Mesothelial cell of epicardium (in vitro differentiated cells): ENCODE data around the gene HCN2. TPM values are rescaled to one million over a fixed set of nuclear protein-coding genes. Genes with fewer than 3 reads are reported as not detected.
"Not testable (repeated sequence)": the region's sequence is repeated elsewhere in the genome, so short reads cannot be mapped to it uniquely, and the experiment has no call there.

ENCODE experiments used
- DNase-seq, 2 experiments: peaks; one replicate each; pipeline ENCODE4 v3.0.0; 2021; ENCODE audit warnings: low spot score in 2 of 2; ENCODE audit not compliant: unreplicated experiment in 2 of 2
- H3K27ac Mint-ChIP-seq: 2 replicates; pipeline ENCODE4 v1.8.0; 2021; ENCODE audit warnings: mixed read lengths
- H3K27me3 Mint-ChIP-seq: 2 replicates; pipeline ENCODE4 v1.8.0; 2021; ENCODE audit warnings: low read depth, mixed read lengths
- H3K36me3 Mint-ChIP-seq: 2 replicates; pipeline ENCODE4 v1.8.0; 2021; ENCODE audit warnings: mixed read lengths
- H3K4me1 Mint-ChIP-seq: 2 replicates; pipeline ENCODE4 v1.8.0; 2021; ENCODE audit warnings: mixed read lengths
- H3K4me3 Mint-ChIP-seq: 2 replicates; pipeline ENCODE4 v1.8.0; 2021; ENCODE audit warnings: mild to moderate bottlenecking, moderate library complexity, mixed read lengths
- H3K9me3 Mint-ChIP-seq: 2 replicates; pipeline ENCODE4 v1.8.0; 2021; ENCODE audit warnings: mixed read lengths
- total RNA-seq: library from RNA; stranded (reverse); gene quantifications from 3 replicates; pipeline ENCODE4 v1.2.1, GENCODE V29; 2021
- TF ChIP-seq, protein P1 (sequence below): fragments of 200-600 bp; sonication (generic); IDR thresholded peaks from one replicate; pipeline ENCODE4 v1.5.0; 2021; ENCODE audit warnings: antibody characterized with exemption; ENCODE audit not compliant: unreplicated experiment

The HCN2 gene
- total RNA-seq, 1 donor from 2014 or later, result 1.5 TPM

DNA sequence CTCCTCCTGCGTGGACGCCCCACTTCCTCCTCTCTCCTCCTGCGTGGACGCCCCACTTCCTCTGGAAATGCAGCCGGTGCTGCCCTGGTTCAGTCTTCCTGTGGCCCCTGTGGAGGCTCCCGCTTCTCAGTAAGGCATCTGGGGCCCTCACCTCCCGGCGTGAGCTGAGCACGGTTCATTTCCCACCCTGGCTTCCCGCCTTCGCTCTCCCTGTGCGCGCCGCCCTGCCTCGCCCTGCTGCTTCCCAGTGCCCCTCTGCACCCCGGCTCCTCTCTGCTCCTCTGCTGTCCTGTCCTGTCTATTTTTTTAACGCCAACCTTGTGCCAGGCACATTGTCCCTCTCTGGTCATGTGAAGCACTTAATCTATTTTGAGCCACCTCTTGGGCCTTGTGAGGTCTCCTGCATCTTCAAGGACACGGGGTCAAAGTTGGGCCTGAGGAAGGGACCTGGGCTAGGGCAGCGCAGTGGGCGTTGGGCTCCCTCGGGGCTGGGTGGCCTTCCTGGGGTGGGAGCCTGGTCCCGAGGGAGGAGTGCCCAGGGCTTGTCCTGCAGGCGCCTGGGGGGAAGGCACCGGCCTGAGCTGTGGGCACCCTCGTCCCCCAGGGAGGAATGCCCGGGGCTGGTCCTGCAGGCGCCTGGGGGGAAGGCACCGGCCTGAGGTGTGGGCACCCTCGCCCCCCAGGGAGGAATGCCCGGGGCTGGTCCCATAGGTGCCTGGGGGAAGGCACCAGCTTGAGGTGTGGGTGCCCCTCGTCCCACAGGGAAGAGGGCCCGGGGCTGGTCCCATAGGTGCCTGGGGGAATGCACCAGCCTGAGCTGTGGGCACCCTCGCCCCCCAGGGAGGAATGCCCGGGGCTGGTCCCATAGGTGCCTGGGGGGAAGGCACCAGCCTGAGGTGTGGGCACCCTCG lies 13.0 kb downstream of the HCN2 start:
- Mint-ChIP-seq H3K9me3 (no peaks in the 10 kb centered on the region), H3K4me3 (no peak overlapping the region), H3K36me3 (no peaks in the 10 kb centered on the region), H3K4me1 (no peaks in the 10 kb centered on the region), H3K27ac (no peak overlapping the region), H3K27me3 (peaks cover 2% of the 10 kb centered on the region)
- TF ChIP-seq, protein P1, sequence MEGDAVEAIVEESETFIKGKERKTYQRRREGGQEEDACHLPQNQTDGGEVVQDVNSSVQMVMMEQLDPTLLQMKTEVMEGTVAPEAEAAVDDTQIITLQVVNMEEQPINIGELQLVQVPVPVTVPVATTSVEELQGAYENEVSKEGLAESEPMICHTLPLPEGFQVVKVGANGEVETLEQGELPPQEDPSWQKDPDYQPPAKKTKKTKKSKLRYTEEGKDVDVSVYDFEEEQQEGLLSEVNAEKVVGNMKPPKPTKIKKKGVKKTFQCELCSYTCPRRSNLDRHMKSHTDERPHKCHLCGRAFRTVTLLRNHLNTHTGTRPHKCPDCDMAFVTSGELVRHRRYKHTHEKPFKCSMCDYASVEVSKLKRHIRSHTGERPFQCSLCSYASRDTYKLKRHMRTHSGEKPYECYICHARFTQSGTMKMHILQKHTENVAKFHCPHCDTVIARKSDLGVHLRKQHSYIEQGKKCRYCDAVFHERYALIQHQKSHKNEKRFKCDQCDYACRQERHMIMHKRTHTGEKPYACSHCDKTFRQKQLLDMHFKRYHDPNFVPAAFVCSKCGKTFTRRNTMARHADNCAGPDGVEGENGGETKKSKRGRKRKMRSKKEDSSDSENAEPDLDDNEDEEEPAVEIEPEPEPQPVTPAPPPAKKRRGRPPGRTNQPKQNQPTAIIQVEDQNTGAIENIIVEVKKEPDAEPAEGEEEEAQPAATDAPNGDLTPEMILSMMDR, result no peak
- no peak for DNase-seq

DNA sequence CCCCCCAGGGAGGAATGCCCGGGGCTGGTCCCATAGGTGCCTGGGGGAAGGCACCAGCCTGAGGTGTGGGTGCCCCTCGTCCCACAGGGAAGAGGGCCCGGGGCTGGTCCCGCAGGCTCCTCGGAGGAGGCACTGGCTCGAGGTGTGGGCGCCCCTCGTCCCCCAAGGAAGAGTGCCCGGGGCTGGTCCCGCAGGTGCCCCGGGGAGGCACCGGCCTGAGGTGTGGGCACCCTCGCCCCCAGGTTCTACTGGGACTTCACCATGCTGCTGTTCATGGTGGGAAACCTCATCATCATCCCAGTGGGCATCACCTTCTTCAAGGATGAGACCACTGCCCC lies 13.6 kb downstream of the HCN2 start:
- H3K4me1 Mint-ChIP-seq, H3K9me3 Mint-ChIP-seq, H3K4me3 Mint-ChIP-seq, H3K36me3 Mint-ChIP-seq, H3K27ac Mint-ChIP-seq, DNase-seq, H3K27me3 Mint-ChIP-seq: not testable (repeated sequence)

DNA sequence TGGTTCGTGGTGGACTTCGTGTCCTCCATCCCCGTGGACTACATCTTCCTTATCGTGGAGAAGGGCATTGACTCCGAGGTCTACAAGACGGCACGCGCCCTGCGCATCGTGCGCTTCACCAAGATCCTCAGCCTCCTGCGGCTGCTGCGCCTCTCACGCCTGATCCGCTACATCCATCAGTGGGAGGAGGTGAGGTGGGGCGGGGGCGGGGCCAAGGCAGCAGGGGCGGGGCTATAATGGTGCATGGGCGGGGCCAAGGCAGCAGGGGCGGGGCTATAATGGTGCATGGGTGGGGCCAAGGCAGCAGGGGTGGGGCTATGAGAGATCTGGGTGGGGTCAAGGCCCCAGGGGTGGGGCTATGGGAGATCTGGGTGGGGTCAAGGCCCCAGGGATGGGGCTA lies 14.1 kb downstream of the HCN2 start:
- H3K4me3 Mint-ChIP-seq, H3K9me3 Mint-ChIP-seq, H3K27ac Mint-ChIP-seq, H3K4me1 Mint-ChIP-seq, H3K36me3 Mint-ChIP-seq, H3K27me3 Mint-ChIP-seq, DNase-seq: not testable (repeated sequence)

DNA sequence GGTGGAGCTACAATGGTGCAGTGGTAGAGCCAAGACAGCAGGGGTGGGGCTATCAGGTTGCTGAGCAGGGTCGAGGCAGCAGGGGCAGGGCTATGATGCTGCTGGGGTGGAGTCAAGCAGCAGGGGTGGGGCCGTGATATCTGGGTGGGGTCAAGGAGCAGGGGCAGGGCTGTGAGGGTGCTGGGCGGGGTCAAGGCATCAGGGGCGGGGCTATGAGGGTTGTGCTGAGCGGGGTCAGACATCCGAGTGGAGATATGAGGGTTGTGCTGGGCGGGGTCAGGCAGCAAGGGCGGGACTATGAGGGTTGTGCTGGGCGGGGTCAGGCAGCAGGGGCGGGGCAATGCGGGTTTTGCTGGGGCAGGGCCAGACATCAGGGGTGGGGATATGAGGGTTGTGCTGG lies 14.7 kb downstream of the HCN2 start:
- no peaks in the 10 kb centered on the region for H3K4me1 Mint-ChIP-seq
- DNase-seq, result no peak
- no peaks in the 10 kb centered on the region for H3K27me3 Mint-ChIP-seq
- no peaks in the 10 kb centered on the region for H3K36me3 Mint-ChIP-seq
- no peak overlapping the region for H3K27ac Mint-ChIP-seq
- no peak overlapping the region for H3K4me3 Mint-ChIP-seq
- H3K9me3 Mint-ChIP-seq, result no peaks in the 10 kb centered on the region
- TF ChIP-seq, protein P1, result no peak

DNA sequence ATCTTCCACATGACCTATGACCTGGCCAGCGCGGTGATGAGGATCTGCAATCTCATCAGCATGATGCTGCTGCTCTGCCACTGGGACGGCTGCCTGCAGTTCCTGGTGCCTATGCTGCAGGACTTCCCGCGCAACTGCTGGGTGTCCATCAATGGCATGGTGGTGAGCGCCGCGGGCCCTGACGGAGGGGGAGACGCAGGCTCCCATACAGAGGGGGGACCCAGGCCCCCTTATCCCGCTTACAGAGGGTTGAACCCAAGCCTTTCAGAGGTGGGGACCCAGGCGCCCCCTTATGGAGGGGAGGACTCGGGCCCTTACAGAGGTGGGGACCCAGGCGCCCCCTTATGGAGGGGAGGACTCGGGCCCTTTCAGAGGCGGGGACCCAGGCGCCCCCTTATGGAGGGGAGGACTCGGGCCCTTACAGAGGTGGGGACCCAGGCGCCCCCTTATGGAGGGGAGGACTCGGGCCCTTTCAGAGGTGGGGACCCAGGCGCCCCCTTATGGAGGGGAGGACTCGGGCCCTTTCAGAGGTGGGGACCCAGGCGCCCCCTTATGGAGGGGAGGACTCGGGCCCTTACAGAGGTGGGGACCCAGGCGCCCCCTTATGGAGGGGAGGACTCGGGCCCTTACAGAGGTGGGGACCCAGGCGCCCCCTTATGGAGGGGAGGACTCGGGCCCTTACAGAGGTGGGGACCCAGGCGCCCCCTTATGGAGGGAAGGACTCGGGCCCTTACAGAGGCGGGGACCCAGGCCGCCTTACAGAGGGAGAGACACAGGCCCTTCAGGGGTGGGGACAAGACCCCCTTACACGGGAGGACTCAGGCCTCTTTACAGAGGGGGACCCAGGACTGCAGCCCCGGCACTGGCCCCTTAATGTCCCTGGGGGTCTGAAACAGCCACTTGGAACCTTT lies 15.6 kb downstream of the HCN2 start:
- not testable (repeated sequence) for H3K4me1 Mint-ChIP-seq, H3K36me3 Mint-ChIP-seq, H3K9me3 Mint-ChIP-seq, H3K27ac Mint-ChIP-seq, H3K27me3 Mint-ChIP-seq, H3K4me3 Mint-ChIP-seq, DNase-seq

DNA sequence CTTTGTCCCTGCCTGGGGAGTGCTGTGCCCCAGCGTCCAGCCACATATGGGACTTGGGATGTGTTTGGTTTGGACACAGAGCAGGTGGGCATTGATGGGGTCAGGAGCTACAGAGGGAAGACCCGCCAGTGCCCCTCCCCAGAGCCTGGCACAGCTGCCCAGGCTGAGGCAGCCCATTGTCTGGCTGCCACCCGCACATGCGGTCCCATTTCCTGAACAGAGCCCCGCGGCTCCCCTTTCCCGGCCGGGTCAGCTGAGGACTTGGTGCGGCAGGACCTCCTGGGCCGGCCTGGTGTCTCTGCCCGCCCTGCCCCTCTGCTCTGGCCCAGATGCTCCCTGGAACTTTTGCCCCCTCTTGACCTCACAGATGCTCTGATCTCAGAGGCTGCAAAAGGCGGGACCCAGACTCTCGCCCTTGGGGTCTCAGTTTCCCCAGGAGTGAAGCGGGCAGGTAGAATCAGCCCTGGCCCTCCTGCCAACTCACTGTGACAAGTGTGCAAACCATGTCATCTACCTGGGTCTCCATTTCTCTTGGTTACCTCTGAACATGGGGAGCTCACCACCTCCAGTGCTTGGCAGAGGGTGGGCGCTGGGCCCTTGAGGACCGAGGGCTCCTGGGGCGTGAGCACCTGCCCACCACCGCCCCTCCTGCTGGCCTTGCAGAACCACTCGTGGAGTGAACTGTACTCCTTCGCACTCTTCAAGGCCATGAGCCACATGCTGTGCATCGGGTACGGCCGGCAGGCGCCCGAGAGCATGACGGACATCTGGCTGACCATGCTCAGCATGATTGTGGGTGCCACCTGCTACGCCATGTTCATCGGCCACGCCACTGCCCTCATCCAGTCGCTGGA lies 17.8 kb downstream of the HCN2 start:
- Mint-ChIP-seq H3K36me3 (no peaks in the 10 kb centered on the region), H3K9me3 (no peaks in the 10 kb centered on the region), H3K27me3 (no peaks in the 10 kb centered on the region), H3K4me3 (no peak overlapping the region), H3K4me1 (peaks cover 4% of the 10 kb centered on the region), H3K27ac (no peak overlapping the region)
- TF ChIP-seq, protein P1, result no peak
- DNase-seq, result no peak
